Transverse colon (tissue), 4 donors: ENCODE measurements around the gene VMP1.

Experiments
- POLR2A ChIP-seq: fragments of 450-650 bp; IDR thresholded peaks from one replicate; pipeline ENCODE4 v1.6.1; 2016; ENCODE audit warnings: antibody characterized with exemption, mild to moderate bottlenecking, moderate library complexity
- POLR2AphosphoS5 ChIP-seq, 3 donors: sonication (generic); formaldehyde crosslinking; IDR thresholded peaks; one replicate each; pipeline ENCODE4 v1.6.1; 2016; ENCODE audit warnings: antibody characterized with exemption in 3 of 3
- TF ChIP-seq, protein P1 (sequence below), 5 experiments: fragments of 200-600 bp in 3 of 5; fragments of 450-650 bp in 2 of 5; sonication (generic) in 3 of 5; IDR thresholded peaks; 1 replicate in 2 of 5; 2 replicates in 3 of 5; pipeline ENCODE4 v1.5.1; 2016 to 2017; ENCODE audit warnings: antibody characterized with exemption in 5 of 5, inconsistent platforms in 3 of 5, mild to moderate bottlenecking in 2 of 5, moderate library complexity in 1 of 5

DNA sequence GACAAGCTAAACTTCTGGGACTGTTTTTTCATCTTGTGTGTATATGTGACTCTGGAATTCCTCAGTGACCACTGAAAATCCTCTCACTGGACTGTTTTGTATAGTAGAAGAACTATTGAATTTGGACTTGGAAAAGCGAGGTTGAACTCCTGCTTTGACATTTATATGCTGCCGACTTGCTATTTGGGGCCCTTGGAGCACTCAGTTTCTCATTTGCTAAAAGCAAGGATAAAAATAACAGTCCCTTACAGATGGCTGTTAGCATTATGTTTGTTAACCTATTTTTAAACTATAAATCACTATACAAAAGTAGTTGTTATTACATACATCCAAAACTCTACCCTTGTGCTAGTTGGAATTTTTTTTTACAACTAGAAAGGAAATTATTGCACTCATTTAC, 9.0 kb downstream of the VMP1 start:
- TF ChIP-seq, protein P1, sequence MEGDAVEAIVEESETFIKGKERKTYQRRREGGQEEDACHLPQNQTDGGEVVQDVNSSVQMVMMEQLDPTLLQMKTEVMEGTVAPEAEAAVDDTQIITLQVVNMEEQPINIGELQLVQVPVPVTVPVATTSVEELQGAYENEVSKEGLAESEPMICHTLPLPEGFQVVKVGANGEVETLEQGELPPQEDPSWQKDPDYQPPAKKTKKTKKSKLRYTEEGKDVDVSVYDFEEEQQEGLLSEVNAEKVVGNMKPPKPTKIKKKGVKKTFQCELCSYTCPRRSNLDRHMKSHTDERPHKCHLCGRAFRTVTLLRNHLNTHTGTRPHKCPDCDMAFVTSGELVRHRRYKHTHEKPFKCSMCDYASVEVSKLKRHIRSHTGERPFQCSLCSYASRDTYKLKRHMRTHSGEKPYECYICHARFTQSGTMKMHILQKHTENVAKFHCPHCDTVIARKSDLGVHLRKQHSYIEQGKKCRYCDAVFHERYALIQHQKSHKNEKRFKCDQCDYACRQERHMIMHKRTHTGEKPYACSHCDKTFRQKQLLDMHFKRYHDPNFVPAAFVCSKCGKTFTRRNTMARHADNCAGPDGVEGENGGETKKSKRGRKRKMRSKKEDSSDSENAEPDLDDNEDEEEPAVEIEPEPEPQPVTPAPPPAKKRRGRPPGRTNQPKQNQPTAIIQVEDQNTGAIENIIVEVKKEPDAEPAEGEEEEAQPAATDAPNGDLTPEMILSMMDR (IDR thresholded peaks at IDR 0.05), result no peak
- no peak for TF ChIP-seq POLR2AphosphoS5 (IDR thresholded peaks at IDR 0.05)
- no peak for TF ChIP-seq POLR2A
